ENCODE results near the gene LY86.

GRCh38 chr6:6651335-6651734 lies 62.8 kb downstream of the LY86 start:
- TF ChIP-seq CTCF (IDR thresholded peaks at IDR 0.05): no peak
- TF ChIP-seq RXRA (IDR thresholded peaks at IDR 0.05; ENCODE audit: borderline replicate concordance, low read depth): no peak
- TF ChIP-seq USF1 (IDR thresholded peaks at IDR 0.05; ENCODE audit: borderline replicate concordance, low read depth): no peak
- TF ChIP-seq MXI1 (IDR thresholded peaks at IDR 0.05; ENCODE audit: low read depth, low read length): no peak
- TF ChIP-seq NRF1 (IDR thresholded peaks at IDR 0.05; ENCODE audit: low read depth, low read length): no peak
- TF ChIP-seq MAX (IDR thresholded peaks at IDR 0.05; ENCODE audit: low read depth): no peak
- no peak for TF ChIP-seq TAF1 (IDR thresholded peaks at IDR 0.05; ENCODE audit: borderline replicate concordance, low read depth, low read length)
- no peak for TF ChIP-seq JUND (IDR thresholded peaks at IDR 0.05)
- no peak for TF ChIP-seq USF2 (IDR thresholded peaks at IDR 0.05; ENCODE audit: borderline replicate concordance, low read depth, low read length)
- TF ChIP-seq POLR2AphosphoS5 (IDR thresholded peaks at IDR 0.05; ENCODE audit: low read depth, low read length): no peak
- no peak for TF ChIP-seq RFX5 (IDR thresholded peaks at IDR 0.05; ENCODE audit: low read length)
- no peak for TF ChIP-seq FOSL2 (IDR thresholded peaks at IDR 0.05; ENCODE audit: borderline replicate concordance, low read depth)
